HG02981 (cell line): ENCODE results near the gene CHD2.

Source experiments
- ATAC-seq: cut with Tn5 transposase; IDR thresholded peaks from one replicate; pipeline ENCODE4 v1.9.1; 2021; ENCODE audit warnings: mild to moderate bottlenecking, moderate library complexity; ENCODE audit not compliant: unreplicated experiment

Gene CHD2

GRCh38 chr15:92928225-92928750 is 28.2 kb downstream of the CHD2 start:
- no peak for ATAC-seq

GRCh38 chr15:92929002-92929401 is 28.9 kb downstream of the CHD2 start:
- no peak for ATAC-seq

DNA sequence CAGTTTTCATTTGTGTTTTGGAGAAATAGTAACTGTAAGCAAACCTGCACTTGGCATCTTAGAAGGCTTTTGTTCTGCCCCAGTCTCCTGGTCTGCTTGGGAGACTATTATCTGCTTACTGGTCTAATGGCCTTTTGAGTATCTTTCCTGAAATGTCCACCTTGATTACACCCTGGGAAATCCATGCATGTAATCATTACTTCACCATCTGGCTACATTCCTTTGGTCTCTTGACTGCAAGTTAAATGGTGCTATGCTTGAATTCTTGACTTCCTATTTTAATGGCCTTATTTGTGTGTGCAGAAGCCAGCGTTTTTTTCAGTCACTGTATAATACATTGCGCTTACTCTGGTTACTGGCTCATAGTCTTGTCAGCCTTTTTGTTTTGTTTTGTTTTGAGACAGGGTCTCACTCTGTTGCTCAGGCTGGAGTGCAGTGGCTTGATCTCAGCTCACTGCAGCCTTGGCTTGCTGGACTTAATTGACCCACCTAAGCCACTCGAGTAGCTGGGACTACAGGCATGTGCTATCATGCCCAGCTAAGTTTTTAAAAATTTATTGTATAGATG is 30.0 kb downstream of the CHD2 start:
- ATAC-seq = no peak

- ATAC-seq = no peak
Observed at GRCh38 chr15:92930776-92931175, 30.7 kb downstream of the CHD2 start.

DNA sequence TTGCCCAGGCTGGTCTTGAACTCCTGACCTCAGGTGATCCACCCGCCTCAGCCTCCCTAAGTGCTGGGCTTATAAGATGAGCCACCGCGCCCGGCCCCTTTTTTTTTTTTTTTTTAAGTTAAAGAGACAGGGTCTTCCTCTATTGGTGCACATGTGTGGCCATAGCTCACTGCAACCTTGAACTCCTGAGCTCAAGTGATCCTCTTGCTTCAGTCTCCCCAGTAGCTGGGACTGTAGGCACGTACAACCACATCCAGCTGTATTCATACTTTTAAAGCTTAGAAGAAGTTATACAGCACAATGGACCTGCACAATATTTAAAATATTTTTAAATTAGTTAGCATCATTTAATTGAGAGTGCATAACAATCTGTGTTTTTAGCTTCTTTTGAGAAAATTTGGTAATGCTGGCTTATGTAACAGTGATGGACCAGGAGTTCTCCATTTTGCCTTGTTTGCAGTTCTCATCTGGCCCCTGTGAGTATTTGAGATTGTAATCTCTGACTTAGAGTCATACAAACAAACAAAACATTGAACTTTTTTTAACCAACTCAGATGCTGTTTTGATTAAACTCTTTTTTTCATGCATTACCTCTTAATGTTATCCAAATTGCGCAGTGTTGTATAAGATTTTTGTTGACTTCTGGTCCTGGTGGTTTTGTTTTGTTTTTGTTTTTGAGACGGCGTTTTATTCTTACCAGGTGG is 33.0 kb downstream of the CHD2 start:
- no peak for ATAC-seq

GRCh38 chr15:92933831-92934230 is 33.7 kb downstream of the CHD2 start:
- no peak for ATAC-seq

DNA sequence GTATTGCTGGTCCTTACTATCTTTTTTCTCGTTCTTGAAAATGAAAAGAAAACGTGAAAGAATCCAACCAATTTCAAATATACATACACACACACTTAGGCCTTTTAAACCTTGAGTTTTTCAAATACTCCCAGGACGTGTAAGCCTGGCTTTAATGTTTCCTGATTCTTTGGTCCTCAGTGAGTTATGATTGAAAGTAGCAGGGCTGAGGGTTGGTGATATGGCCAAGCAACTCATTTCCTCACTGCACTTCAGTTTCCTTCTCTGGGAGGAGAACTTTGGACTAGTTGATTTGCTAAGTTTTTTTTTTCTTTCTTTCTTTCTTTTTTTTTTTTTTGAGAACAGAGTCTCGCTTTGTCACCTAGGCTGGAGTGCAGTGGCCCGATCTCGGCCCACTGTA is 34.6 kb downstream of the CHD2 start:
- no peak for ATAC-seq

GRCh38 chr15:92936138-92936537 is 36.0 kb downstream of the CHD2 start:
- ATAC-seq = no peak

GRCh38 chr15:92936693-92937092 is 36.6 kb downstream of the CHD2 start:
- no peak for ATAC-seq

- ATAC-seq = no peak
Observed at GRCh38 chr15:92937901-92938300, 37.8 kb downstream of the CHD2 start.

DNA sequence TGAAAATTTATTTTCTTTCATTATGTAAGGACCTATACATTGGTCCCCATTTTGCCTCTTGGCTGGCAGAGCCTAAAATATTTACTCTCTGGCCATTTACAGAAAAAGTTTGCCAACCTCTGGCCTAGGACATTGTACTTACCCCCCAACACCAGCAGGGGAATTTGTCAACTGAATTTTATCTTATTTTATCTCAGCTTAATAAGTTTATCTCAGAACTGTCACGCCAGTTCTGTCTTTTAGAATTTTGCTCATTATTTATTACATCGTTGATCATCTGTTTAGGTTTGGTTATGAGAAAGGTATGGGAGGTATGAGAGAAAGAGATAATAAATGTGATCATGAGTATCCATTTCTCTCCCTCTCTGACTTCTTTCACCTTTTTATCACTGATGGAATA is 38.3 kb downstream of the CHD2 start:
- no peak for ATAC-seq

- no peak for ATAC-seq
Observed at GRCh38 chr15:92941668-92942067, 41.5 kb downstream of the CHD2 start.

GRCh38 chr15:92942706-92943105 is 42.6 kb downstream of the CHD2 start:
- no peak for ATAC-seq

DNA sequence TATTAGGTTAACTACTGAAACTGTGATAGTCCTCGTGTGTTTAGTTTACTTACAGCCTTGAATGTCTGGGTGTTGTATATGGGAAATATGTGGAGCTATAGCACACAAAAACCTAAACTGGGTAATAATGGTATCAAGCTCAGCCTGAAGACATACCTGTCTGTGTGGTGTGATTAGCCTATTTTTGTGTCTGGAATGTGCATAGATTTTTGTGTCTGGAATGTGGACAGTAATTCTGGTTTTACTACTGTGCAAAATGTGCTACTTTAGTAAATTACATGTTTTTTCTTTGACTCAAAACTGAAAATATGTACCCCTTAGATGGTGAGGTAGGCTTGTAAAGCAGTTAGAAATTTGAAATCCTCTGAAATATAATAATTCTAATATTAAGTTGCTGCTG is 43.5 kb downstream of the CHD2 start:
- ATAC-seq = no peak

- no peak for ATAC-seq
Observed at GRCh38 chr15:92944946-92945521, 44.9 kb downstream of the CHD2 start.

- no peak for ATAC-seq
Observed at GRCh38 chr15:92947071-92947730, 47.1 kb downstream of the CHD2 start.

- ATAC-seq = no peak
Observed at GRCh38 chr15:92949604-92950249, 49.6 kb downstream of the CHD2 start.

DNA sequence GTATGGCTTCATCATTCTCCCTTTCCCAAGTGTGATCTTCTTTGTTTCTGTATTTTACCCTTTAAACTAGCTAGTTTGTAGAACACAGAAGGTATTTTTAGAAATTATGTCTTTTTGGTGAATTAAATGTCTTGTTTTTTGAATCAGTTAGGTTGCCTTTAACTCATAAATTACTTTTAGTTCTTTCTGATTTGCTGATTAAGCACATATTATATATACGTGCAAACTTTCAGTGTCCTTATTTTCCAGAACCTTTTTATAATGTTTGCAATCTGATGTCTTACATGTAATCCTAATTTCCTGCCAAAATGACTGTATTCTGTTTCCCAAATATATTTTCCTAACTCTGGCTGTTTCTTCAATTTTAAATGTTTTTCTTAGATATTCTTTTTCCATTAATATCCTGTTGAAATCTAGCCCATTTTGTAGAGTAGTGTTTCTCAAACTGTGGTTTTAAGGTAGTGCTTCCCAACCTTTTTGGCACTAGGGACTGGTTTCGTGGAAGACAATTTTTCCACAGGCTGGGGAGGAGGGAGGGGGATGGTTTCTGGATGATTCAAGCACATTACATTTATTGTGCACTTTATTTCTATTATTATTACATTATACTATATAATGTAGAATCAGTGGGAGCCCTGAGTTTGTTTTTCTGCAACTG is 51.8 kb downstream of the CHD2 start:
- ATAC-seq = no peak

DNA sequence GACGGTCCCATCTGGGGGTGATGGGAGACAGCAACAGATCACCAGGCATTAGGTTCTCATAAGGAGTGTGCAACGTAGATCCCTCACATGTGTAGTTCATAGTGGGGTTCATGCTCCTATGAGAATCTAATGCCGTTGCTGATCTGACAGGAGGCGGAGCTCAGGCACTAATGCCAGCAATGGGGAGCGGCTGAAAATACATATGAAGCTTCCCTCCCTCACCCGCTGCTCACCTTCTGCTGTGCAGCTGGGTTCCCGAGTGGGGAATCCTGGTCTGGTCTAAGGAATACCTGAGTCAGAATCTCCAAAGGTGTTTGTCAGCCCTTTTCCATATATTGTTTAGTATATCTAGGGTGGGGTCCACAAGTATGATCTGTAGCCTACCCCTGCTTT is 52.3 kb downstream of the CHD2 start:
- ATAC-seq = no peak

GRCh38 chr15:92953566-92953965 is 53.4 kb downstream of the CHD2 start:
- ATAC-seq = no peak

- ATAC-seq = no peak
Observed at GRCh38 chr15:92954002-92954401, 53.9 kb downstream of the CHD2 start.
